ENCODE data around the gene PDK1.

The PDK1 gene

GRCh38 chr2:172642301-172643020, 86.6 kb downstream of the PDK1 start:
- DNase-seq (ENCODE audit: low spot score) = no peak

- DNase-seq (ENCODE audit: low spot score) = no peak
Measured at GRCh38 chr2:172643142-172643541, 87.3 kb downstream of the PDK1 start.

GRCh38 chr2:172647439-172647838, 91.5 kb downstream of the PDK1 start:
- no peak for DNase-seq (ENCODE audit: low spot score)

GRCh38 chr2:172655091-172655837, 99.4 kb downstream of the PDK1 start:
- DNase-seq (ENCODE audit: low spot score) = no peak

- DNase-seq (ENCODE audit: low spot score) = no peak
Measured at GRCh38 chr2:172655838-172656573, 100.1 kb downstream of the PDK1 start.

Data from HuH-7 (cell line).